Stomach (tissue), 19 donors: Measurements from ENCODE around the gene MAST4. TPM values are rescaled to one million over a fixed set of nuclear protein-coding genes. Genes with fewer than 3 reads are reported as not detected.

Experiments used
- DNase-seq, 2 donors: peaks; one replicate each; pipeline versions ENCODE4 v3.0.0 to v3.0.0-alpha.2; 2013 to 2019
- H3K27ac ChIP-seq, 5 donors: fragments of 200-600 bp in 4 of 5; sonication (generic) in 4 of 5; one replicate each; pipeline ENCODE4 v1.5.1; 2013 to 2019; ENCODE audit warnings: mild to moderate bottlenecking in 1 of 5, moderate library complexity in 1 of 5
- H3K27me3 ChIP-seq, 3 donors: fragments of 200-600 bp; sonication (generic); one replicate each; pipeline ENCODE4 v1.5.1; 2017 to 2019; ENCODE audit warnings: mixed run types in 1 of 3
- H3K36me3 ChIP-seq, 4 donors: fragments of 200-600 bp; sonication (generic); 1 replicate in 3 of 4; 2 replicates in 1 of 4; pipeline ENCODE4 v1.5.1; 2016 to 2019
- H3K4me1 ChIP-seq, 4 donors: fragments of 200-600 bp; sonication (generic); one replicate each; pipeline ENCODE4 v1.5.1; 2016 to 2019
- H3K4me3 ChIP-seq, 4 donors: fragments of 200-600 bp; sonication (generic) in 3 of 4; one replicate each; pipeline ENCODE4 v1.5.1; 2016 to 2019; ENCODE audit warnings: mild to moderate bottlenecking in 1 of 4
- H3K9me3 ChIP-seq, 4 donors: fragments of 200-600 bp; sonication (generic); one replicate each; pipeline ENCODE4 v1.5.1; 2016 to 2019
- EP300 ChIP-seq: sonication (generic); formaldehyde crosslinking; IDR thresholded peaks from one replicate; pipeline ENCODE4 v1.6.1; 2017; ENCODE audit warnings: antibody characterized with exemption
- POLR2A ChIP-seq, 4 donors: fragments of 450-650 bp; IDR thresholded peaks; one replicate each; pipeline ENCODE4 v1.6.1; 2016; ENCODE audit warnings: antibody characterized with exemption in 4 of 4, control low read depth in 2 of 4, mild to moderate bottlenecking in 1 of 4, moderate library complexity in 1 of 4
- POLR2AphosphoS5 ChIP-seq, 3 donors: sonication (generic); formaldehyde crosslinking; IDR thresholded peaks; one replicate each; pipeline ENCODE4 v1.6.1; 2016; ENCODE audit warnings: antibody characterized with exemption in 3 of 3
- WGBS, 5 donors: extraction: QIAGEN DNeasy Blood & Tissue Kit in 3 of 5; methylation state at CpG; one replicate each; pipeline versions ENCODE4 v1.1.5 to v1.1.7; 2013 to 2018; 5-methylcytosine and 5-hydroxymethylcytosine counted together
- intact Hi-C: fragments of 100-400 bp; cut with DNase I; formaldehyde crosslinking; loops from one replicate; pipeline ENCODE4 v1.15.1; 2023; ENCODE audit warnings: low total_unique reads
- long read RNA-seq, 10 donors: transcript quantifications; one replicate each; lab custom pipeline, GENCODE V29; 2026
- polyA plus RNA-seq, 3 donors: library from polyadenylated mRNA; stranded (reverse); fragments of 200-250 nt; gene quantifications; one replicate each; pipeline ENCODE4 v1.2.3, GENCODE V29; 2013
- total RNA-seq, 5 donors: library from RNA; depleted of rRNA; stranded (reverse); fragments of >200 nt; gene quantifications; one replicate each; pipeline versions ENCODE4 v1.1.0 to v1.2.3, GENCODE V29; 2014 to 2016
- TF ChIP-seq, protein P1 (sequence below), 7 experiments: fragments of 450-650 bp in 4 of 7; fragments of 200-600 bp in 3 of 7; sonication (generic) in 3 of 7; IDR thresholded peaks; one replicate each; pipeline ENCODE4 v1.5.1; 2016 to 2019; ENCODE audit warnings: antibody characterized with exemption in 7 of 7, control low read depth in 2 of 7, mild to moderate bottlenecking in 1 of 7
- donor health status: healthy with polysubstance abuse.
- donor health status: Bipolar disorder and iron deficiency.
- donor health status: healthy.

MAST4 gene
- total RNA-seq (10 to 100 TPM; 30.9 to 52.5 (median 33.5) TPM), polyA plus RNA-seq (10 to 100 TPM in 1 of 3 donors, 1 to 10 TPM in 2; 1.5 to 11.7 (median 5.2) TPM)
- long read RNA-seq, donor 1 = 0 reads
- long read RNA-seq, donor 2, partial matches to known transcripts = 5 of 6 reads
- long read RNA-seq, donor 2, other reads (novel, unspliced or antisense) = 0 of 6 reads
- long read RNA-seq, donor 3 = 0 reads
- long read RNA-seq, donor 4 = 0 reads
- long read RNA-seq, donor 5 = 0 reads
- long read RNA-seq, donor 6, partial matches to known transcripts = 0 of 2 reads
- long read RNA-seq, donor 6, other reads (novel, unspliced or antisense) = 0 of 2 reads
- long read RNA-seq, donor 7 = 0 reads
- long read RNA-seq, donor 8 = 0 reads
- long read RNA-seq, donor 9 = 0 reads
- long read RNA-seq, donor 10 = 0 reads

DNA sequence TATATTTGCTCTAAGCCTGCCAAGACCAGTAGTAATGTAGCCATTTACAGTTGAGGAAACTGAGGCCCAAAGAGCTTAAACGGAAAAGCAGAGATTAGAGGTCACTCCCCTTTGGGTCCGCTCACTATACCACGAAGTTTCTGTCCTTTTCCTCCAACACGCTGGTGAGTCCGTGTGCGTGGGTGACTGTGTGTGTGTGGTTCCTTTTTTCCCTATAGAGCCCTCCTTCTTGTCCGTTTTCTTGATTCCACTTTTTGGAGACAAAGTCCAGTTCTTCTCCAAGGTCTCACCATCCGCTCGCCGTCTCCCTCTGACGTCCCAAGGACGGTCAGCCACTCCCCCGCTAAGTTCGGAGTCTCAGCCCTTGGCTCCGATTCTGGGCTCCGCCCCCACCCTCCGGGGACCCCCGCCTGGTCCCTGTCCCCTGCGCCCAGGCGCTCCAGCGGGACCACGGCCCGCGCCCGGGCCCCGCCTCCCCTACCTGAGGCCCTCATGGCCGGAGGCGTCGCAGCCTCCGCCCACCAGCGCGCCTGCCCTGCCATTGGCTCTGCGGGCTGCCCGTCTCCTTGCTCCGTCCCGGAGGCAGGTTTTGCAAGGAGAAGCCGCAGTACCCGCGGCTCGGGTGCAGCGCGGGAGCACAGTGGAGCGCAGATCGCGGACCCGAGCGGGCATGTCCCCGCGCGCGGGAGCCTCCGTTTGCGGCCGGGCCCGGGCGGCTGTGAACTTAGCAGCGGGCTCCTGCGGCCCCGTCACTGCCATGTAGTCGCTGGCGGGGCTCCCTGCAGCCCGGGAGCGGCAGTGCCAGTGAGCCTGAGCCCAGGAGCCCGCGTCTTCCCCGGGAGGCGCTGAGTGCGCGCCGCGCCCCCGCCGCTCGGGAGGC lies at the start of gene MAST4:
Gene MAST4 (plus strand): TSS at position 638 of the 880 bp plus-strand sequence. CDS start 263 bp downstream, outside the sequence.
- H3K4me1 ChIP-seq = peaks cover 14 to 27% (median 24%) of the 10 kb centered on the region in 4 donors
- H3K4me3 ChIP-seq = peak within 1 kb of the TSS; percentile 68 to 98 (median 72)
- 1 to 3% (median 1%) methylated on average over 56 to 74 of the region's 74 CpGs for WGBS, 5 donors
- intact Hi-C loops = no loop called here
- H3K27ac ChIP-seq = peak within 1 kb of the TSS in 4 of 5 donors; percentile 36 to 69 (median 57)
- no peaks in the 10 kb centered on the region for H3K36me3 ChIP-seq
- no peak for TF ChIP-seq EP300
- TF ChIP-seq, protein P1, sequence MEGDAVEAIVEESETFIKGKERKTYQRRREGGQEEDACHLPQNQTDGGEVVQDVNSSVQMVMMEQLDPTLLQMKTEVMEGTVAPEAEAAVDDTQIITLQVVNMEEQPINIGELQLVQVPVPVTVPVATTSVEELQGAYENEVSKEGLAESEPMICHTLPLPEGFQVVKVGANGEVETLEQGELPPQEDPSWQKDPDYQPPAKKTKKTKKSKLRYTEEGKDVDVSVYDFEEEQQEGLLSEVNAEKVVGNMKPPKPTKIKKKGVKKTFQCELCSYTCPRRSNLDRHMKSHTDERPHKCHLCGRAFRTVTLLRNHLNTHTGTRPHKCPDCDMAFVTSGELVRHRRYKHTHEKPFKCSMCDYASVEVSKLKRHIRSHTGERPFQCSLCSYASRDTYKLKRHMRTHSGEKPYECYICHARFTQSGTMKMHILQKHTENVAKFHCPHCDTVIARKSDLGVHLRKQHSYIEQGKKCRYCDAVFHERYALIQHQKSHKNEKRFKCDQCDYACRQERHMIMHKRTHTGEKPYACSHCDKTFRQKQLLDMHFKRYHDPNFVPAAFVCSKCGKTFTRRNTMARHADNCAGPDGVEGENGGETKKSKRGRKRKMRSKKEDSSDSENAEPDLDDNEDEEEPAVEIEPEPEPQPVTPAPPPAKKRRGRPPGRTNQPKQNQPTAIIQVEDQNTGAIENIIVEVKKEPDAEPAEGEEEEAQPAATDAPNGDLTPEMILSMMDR (IDR thresholded peaks at IDR 0.05) = no peak
- TF ChIP-seq POLR2A (IDR thresholded peaks at IDR 0.05) = peak in 1 of 4 donors; percentile 19
- TF ChIP-seq POLR2AphosphoS5 (IDR thresholded peaks at IDR 0.05) = peak in 2 of 3 donors; percentile 82 to 84
- no peaks in the 10 kb centered on the region for H3K9me3 ChIP-seq
- peak; percentile 92 to 97 for DNase-seq
- H3K27me3 ChIP-seq = peaks cover 0 to 71% (median 35%) of the 10 kb centered on the region in 3 donors

DNA sequence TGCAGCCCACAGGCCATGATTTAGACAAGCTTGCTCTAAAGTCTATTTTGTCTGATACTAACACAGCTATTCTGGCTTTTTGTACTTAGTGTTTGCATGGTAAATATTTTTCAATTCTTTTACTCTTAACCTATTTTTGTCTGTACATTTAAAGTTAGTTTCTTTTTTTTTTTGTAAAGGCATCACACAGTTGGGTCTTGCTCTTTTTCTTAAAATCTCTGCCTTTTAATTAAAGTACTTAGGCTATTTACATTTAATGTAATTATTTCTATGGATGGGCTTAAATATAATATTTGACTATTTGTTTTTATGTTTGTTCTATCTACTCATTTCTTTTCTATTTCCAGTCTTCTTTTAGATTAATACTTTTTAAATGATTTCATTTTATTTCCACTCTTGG lies 49.7 kb upstream of the MAST4 start:
- TF ChIP-seq, protein P1 (IDR thresholded peaks at IDR 0.05) = no peak
- TF ChIP-seq EP300 (no peak), POLR2A (IDR thresholded peaks at IDR 0.05) (no peak), POLR2AphosphoS5 (IDR thresholded peaks at IDR 0.05) (no peak)
- Histone ChIP-seq H3K36me3 (no peaks in the 10 kb centered on the region), H3K4me3 (no peak overlapping the region), H3K27ac (no peak overlapping the region), H3K9me3 (peaks cover 0 to 16% (median 9%) of the 10 kb centered on the region in 4 donors), H3K27me3 (no peaks in the 10 kb centered on the region), H3K4me1 (no peaks in the 10 kb centered on the region)
- no peak for DNase-seq
- intact Hi-C loops = no loop called here

DNA sequence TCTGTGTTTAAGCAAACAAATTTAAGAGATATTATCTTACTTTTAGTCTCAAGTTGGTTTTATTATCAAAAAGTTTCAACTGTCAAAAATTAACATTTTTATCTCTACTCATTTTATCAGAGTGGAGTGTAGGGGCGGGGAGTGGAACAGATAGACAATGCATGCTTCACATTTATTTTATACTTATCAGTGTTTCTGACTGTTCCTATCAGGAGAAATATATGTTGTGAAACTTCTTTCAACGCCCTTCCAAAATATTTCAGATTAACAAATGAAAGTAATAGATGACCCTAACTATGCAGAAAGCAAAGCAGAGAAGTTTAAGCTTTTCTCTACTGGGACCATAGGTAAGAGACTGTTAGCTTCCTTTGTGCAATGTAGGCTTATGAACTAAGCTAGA lies 44.9 kb upstream of the MAST4 start:
- H3K27me3 ChIP-seq = no peaks in the 10 kb centered on the region
- DNase-seq = no peak
- H3K4me3 ChIP-seq = no peak overlapping the region
- peaks cover 0 to 15% (median 2%) of the 10 kb centered on the region in 4 donors for H3K4me1 ChIP-seq
- intact Hi-C loops = no loop called here
- H3K36me3 ChIP-seq = no peaks in the 10 kb centered on the region
- H3K27ac ChIP-seq = no peak overlapping the region
- TF ChIP-seq POLR2A (IDR thresholded peaks at IDR 0.05) (no peak), EP300 (no peak), POLR2AphosphoS5 (IDR thresholded peaks at IDR 0.05) (no peak)
- TF ChIP-seq, protein P1 (IDR thresholded peaks at IDR 0.05) = no peak
- peaks cover 0 to 16% (median 8%) of the 10 kb centered on the region in 4 donors for H3K9me3 ChIP-seq
- WGBS, 5 donors = 26 to 42% (median 36%) methylated on average over 2 of the region's 2 CpGs

DNA sequence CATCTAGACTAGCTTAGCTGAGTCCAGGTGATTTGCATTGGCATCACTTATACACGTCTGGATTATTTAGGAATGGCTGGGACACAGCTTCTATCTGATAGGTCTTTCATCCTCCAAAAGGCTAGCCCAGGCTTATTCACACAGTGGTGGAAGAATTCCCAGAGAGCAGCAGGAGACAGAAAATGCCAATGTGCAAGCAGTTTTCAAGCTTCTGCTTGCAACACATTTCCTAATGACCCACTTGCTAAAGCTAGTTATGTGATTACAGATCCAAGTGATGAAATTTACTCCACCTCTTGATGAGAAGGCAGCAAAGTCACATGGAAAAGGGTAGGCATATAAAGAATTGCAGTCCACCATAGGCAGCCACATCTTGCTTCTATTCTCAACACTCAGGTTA lies 44.2 kb upstream of the MAST4 start:
- no peak overlapping the region for H3K27ac ChIP-seq
- no peaks in the 10 kb centered on the region for H3K36me3 ChIP-seq
- peaks cover 0 to 13% (median 6%) of the 10 kb centered on the region in 4 donors for H3K9me3 ChIP-seq
- H3K4me3 ChIP-seq = no peak overlapping the region
- no peaks in the 10 kb centered on the region for H3K27me3 ChIP-seq
- TF ChIP-seq, protein P1 (IDR thresholded peaks at IDR 0.05) = no peak
- no peak for TF ChIP-seq POLR2AphosphoS5 (IDR thresholded peaks at IDR 0.05)
- TF ChIP-seq POLR2A (IDR thresholded peaks at IDR 0.05) = no peak
- H3K4me1 ChIP-seq = peaks cover 0 to 15% (median 2%) of the 10 kb centered on the region in 4 donors
- intact Hi-C loops = no loop called here
- 50 to 75% (median 71%) methylated on average over 1 of the region's 1 CpG; no CpG with 5 or more reads in 1 of the 5 donors for WGBS, 5 donors
- DNase-seq = no peak
